Measurements from ENCODE around the gene REEP5. TPM values are rescaled to one million over a fixed set of nuclear protein-coding genes. Genes with fewer than 3 reads are reported as not detected.
"Not testable (repeated sequence)": the region's sequence is repeated elsewhere in the genome, so short reads cannot be mapped to it uniquely, and the experiment has no call there.

REEP5 gene
- total and polyA plus RNA-seq, 4 donors = 41.5 to 182 (median 44.0) TPM

GRCh38 chr5:112860571-112860928 lies 61.5 kb downstream of the REEP5 start:
- H3K9ac ChIP-seq (ENCODE audit: low read depth in 1 of 2, low read length in 2 of 2) = peak overlapping the region; percentile 89 to 100
- H3K27me3 ChIP-seq (ENCODE audit: control insufficient read depth in 4 of 4, insufficient read depth in 4 of 4, low read length in 3 of 4); H3K9me3 ChIP-seq (ENCODE audit: control insufficient read depth in 4 of 4, low read length in 3 of 4); DNase-seq (ENCODE audit: low spot score): not testable (repeated sequence)
- peak overlapping the region; percentile 74 to 78 for H3K27ac ChIP-seq (ENCODE audit: low read depth in 1 of 2, low read length in 2 of 2)
- H3K36me3 ChIP-seq (ENCODE audit: control insufficient read depth in 4 of 4, insufficient read depth in 3 of 4, low read depth in 1 of 4, low read length in 3 of 4) = peaks cover 0 to 13% (median 3%) of the 10 kb centered on the region in 4 donors
- 76% methylated on average over 11 of the region's 11 CpGs for WGBS
- peak overlapping the region; percentile 82 to 96 (median 90) for H3K4me3 ChIP-seq (ENCODE audit: low read depth in 1 of 3, low read length in 3 of 3)
- peaks cover 8 to 22% (median 17%) of the 10 kb centered on the region in 4 donors for H3K4me1 ChIP-seq (ENCODE audit: control insufficient read depth in 4 of 4, insufficient read depth in 4 of 4, low read length in 3 of 4)

GRCh38 chr5:112857866-112858265 lies 64.2 kb downstream of the REEP5 start:
- Histone ChIP-seq H3K36me3 (ENCODE audit: control insufficient read depth in 4 of 4, insufficient read depth in 3 of 4, low read depth in 1 of 4, low read length in 3 of 4) (no peaks in the 10 kb centered on the region), H3K4me1 (ENCODE audit: control insufficient read depth in 4 of 4, insufficient read depth in 4 of 4, low read length in 3 of 4) (peaks cover 5 to 17% (median 10%) of the 10 kb centered on the region in 4 donors), H3K4me3 (ENCODE audit: low read depth in 1 of 3, low read length in 3 of 3) (no peak overlapping the region), H3K27ac (ENCODE audit: low read depth in 1 of 2, low read length in 2 of 2) (no peak overlapping the region), H3K9me3 (ENCODE audit: control insufficient read depth in 4 of 4, low read length in 3 of 4) (no peaks in the 10 kb centered on the region), H3K9ac (ENCODE audit: low read depth in 1 of 2, low read length in 2 of 2) (no peak overlapping the region), H3K27me3 (ENCODE audit: control insufficient read depth in 4 of 4, insufficient read depth in 4 of 4, low read length in 3 of 4) (no peaks in the 10 kb centered on the region)
- DNase-seq (ENCODE audit: low spot score) = no peak
- TF ChIP-seq TAF1 (conservative IDR thresholded peaks at IDR 0.05) (no peak), FOXA1 (IDR thresholded peaks at IDR 0.05) (no peak), CTCF (IDR thresholded peaks at IDR 0.05; ENCODE audit: low read depth, low read length, missing input control) (no peak), GABPA (IDR thresholded peaks at IDR 0.05 in 1 of 2, conservative IDR thresholded peaks at IDR 0.05 in 1 of 2) (no peak), YY1 (IDR thresholded peaks at IDR 0.05) (no peak), JUND (IDR thresholded peaks at IDR 0.05) (no peak), FOXA2 (IDR thresholded peaks at IDR 0.05) (no peak), NR2F2 (IDR thresholded peaks at IDR 0.05) (no peak), SP1 (IDR thresholded peaks at IDR 0.05) (no peak), HNF4G (IDR thresholded peaks at IDR 0.05) (no peak), MAX (IDR thresholded peaks at IDR 0.05) (no peak), RAD21 (IDR thresholded peaks at IDR 0.05) (no peak), REST (IDR thresholded peaks at IDR 0.05) (no peak), RXRA (IDR thresholded peaks at IDR 0.05) (no peak), EGR1 (IDR thresholded peaks at IDR 0.05; ENCODE audit: low read depth in 2 of 2) (no peak), ATF3 (IDR thresholded peaks at IDR 0.05) (no peak)
